ENCODE measurements around the gene LRRC71.

Gene LRRC71

DNA sequence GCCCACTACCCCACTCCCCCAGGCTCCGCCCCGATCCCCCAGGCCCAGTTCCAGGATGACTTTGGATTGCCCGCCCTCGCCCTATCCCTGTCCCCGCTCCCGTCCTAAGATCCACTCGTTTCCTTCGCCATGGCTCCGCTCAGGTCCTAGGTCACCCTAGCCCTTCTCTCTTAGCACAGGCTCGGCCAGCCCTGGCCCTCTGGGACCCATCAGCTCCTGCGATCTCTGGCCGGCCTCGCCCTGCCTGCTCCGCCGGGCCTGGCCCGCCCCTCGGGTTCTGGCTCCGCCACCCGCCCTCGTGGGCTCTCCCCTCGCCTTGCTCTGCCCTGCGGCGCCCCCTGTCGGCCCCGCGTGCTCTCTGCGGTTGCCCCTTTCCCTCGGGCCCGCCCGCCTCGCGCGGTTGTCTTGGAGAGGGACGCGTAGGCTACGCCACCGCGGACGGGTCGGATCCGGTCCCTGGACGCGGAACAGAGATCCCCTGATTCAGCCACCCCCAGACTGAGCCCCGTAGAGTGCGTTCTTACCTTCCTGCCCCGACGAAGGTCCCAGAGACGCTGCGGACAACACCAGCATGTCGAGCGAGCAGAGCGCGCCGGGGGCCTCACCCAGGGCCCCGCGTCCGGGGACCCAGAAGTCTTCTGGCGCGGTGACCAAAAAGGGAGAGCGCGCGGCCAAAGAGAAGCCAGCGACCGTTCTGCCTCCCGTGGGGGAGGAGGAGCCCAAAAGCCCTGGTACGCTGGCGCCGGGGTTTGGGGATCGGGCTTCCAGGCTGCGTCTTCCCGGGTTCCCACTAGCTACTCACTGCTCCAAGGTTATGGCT lies at the start of gene LRRC71:
Gene LRRC71, plus strand, starts transcription at position 400 of the 820 bp plus-strand sequence. Its CDS starts 172 bp downstream, at position 572.
- peak; percentile 66 to 77 for DNase-seq

DNA sequence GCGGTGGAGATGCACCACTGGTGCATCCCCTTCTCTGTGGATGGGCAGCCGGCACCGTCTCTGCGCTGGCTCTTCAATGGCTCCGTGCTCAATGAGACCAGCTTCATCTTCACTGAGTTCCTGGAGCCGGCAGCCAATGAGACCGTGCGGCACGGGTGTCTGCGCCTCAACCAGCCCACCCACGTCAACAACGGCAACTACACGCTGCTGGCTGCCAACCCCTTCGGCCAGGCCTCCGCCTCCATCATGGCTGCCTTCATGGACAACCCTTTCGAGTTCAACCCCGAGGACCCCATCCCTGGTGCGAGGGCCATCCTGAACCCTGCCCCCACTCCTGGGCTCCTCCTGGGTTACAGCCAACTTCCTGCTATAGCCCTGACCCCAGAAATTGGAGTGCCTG lies 46.8 kb upstream of the LRRC71 start:
- no peak for DNase-seq

DNA sequence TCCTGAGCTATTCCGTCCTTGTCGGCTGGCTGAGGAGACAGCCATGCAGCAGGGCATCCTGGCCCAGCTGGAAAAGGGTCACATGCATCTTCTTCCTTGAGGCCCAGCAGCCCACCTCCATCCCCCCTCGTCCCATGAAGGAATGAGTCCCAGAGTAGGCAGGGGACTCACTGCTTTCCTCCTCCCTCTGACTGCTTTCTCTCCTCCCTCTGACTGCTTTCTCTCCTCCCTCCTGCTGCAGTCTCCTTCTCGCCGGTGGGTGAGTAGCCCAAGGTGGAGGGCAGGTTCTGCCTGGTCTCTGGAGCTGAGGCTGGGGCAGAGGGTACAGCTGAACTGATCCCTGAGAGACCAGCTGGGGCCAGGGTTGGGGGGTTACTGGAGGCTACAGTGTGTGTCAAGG lies 46.3 kb upstream of the LRRC71 start:
- DNase-seq = no peak

DNA sequence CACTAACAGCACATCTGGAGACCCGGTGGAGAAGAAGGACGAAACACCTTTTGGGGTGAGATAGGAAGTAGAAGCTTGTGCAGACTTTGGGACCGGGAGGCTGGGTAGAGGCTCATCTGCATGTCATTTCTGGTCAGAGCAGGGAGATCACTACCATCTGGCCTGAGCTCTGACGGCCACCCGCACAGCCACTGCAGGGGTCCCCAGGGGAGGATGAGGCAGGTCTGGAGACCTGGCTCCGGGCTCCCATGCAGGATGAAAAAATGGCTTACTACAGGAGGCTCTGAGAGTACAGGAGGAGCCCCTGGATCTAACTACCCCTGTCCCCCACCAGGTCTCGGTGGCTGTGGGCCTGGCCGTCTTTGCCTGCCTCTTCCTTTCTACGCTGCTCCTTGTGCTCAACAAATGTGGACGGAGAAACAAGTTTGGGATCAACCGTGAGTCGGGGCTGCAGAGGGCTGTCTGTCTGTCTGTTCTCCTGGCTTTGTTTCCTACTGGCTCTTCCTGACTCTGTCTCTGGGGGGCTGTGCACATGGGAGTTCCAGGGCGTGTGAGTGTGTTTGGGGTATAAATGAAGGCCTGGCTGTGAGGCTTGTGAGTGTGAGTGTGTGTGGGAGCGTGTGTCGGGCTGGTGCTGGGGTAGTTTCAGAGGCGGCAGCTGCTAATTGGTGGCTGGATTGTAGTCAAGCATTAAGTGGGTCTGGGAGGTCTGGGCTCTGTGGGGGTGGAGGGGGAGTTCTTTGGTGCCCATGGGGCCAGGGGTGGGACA lies 45.7 kb upstream of the LRRC71 start:
- no peak for DNase-seq

DNA sequence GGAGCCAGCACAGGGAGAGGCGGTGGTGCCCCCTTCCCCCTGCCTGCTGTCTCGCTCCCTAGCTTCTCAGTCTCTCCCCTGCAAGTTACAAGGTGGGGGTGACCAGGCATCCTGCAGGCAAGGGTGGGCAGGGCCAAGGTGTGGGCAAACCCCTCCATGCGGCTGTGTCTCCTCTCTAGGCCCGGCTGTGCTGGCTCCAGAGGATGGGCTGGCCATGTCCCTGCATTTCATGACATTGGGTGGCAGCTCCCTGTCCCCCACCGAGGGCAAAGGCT lies 45.2 kb upstream of the LRRC71 start:
- no peak for DNase-seq

DNA sequence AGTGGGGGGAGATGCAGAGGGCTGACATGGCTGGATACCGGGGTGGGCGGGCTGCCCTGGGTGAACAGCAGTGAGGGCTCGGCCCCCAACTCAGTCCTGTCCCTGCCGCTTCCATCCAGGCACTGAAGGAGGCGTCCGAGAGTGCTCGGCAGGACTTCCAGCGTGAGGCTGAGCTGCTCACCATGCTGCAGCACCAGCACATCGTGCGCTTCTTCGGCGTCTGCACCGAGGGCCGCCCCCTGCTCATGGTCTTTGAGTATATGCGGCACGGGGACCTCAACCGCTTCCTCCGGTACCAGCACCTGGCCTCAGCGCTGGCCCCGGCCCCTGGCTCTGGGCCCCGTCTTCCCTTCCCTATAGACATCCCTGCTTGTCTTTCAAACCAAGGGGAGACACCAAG lies 44.2 kb upstream of the LRRC71 start:
- no peak for DNase-seq

DNA sequence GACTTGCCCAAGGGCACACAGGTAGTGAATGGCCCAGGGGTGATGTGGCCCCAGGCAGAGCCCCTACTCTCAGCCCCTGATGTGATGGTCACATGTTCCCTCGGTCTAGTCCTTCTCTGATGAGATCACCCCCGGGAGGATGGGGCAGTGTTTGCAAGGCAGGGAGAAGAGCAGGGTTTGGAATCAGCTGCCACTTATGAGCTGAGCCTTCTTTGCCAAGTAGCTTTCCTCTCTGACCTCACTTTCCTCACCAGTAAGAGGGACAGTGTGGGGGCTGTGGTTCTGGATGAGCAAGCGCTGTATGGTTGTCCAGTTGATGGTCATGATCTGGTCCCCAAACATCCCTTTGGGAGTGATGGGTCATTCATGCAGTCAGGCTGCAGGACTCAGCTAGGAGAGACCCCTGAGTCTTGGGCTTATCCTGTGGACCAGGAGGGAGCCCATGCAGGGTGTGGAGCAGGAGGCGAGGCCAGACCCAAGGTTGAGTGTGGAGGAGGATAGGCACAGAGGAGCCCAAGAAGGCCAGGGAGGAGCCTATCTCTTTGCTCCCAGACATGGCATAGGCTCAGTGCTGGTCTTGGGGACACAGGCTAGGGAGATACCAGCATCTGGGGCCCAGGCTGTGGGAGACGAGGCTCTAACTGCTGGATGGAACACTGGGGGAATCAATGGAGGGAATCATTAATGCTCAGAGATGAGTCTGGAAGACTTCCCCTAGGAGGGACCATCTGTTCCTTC lies 42.8 kb upstream of the LRRC71 start:
- no peak for DNase-seq

DNA sequence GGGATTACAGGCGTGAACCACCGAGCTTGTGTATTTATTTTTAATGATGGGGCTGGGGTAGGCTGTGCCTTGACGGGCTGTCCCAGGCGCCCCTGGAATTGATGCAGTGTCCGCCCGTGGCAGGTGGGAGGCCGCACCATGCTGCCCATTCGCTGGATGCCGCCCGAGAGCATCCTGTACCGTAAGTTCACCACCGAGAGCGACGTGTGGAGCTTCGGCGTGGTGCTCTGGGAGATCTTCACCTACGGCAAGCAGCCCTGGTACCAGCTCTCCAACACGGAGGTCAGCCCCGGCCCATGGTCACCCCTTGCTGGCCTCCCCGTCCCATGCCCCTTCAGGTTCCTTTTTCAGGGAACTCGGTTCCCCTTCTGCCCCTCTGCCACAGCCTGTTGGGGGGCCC lies 40.6 kb upstream of the LRRC71 start:
- no peak for DNase-seq

DNA sequence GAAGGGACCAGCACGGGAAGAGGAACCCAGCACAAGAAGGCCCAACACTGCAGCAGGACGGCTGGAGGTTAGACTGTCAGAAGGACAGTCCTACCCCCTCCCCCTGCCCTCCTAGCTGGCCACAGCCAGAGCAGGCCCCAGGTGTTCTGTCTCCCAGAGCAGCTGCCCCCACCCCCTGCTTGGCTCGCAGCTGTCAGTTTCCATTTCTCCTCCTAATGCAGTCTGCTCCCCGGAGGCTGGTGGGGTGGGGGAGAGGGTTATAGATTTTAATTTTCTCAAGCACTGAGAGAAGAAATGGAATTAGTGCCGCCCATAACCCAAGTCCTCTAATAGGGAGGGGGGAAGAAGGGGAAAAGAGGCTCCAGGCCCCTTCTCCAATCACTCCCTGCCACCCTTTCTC lies 40.0 kb upstream of the LRRC71 start:
- no peak for DNase-seq

DNA sequence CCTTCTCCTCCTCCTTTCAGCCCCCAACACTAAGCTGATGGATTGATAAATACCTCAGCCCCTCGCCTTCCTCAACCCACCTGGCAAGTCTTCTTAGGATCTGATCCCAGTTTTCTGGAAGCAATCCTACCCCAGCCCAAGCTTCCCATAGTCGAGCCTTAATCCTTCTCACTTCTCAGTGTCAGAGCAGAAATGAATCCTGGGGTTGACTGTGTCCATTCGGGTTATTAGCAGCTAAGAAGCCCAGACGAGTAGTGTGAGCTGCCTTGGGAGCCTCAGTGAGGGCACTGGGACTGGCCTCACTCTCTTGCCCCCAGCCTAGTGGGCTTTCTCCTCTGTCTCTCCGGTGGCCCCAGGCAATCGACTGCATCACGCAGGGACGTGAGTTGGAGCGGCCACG lies 39.3 kb upstream of the LRRC71 start:
- no peak for DNase-seq

DNA sequence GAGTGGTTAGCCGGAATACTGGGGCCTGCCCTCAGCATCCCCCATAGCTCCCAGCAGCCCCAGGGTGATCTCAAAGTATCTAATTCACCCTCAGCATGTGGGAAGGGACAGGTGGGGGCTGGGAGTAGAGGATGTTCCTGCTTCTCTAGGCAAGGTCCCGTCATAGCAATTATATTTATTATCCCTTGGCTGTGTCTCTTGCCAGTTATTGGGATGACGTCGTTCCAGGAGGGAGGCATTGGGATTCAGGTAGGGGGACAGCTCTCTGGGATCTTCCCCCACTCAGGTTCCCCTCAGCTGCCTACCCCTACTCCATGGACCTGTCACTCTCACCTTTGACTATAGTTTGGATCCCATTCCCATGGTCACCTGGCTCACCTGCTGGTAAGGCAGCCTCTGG lies 38.8 kb upstream of the LRRC71 start:
- DNase-seq = no peak

DNA sequence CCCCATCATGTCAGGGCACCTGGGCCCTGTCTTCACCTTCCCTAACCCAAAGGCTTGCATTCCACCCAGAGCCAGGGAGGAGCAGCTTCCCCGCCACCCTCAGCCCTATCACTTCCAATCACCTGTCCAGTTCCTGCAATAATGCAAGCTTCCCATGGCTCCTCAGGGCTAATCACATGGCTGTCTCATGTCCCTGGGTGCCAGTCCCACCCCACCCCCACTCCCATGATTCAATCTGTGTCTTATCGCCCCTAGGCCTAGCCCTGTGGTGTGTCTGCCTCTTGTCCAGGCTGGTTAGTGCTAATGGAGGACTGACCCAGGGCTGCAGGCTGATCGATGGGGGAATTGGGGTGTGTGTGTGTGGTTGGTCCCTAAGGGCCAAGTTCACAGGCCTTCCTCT lies 37.9 kb upstream of the LRRC71 start:
- DNase-seq = no peak

DNA sequence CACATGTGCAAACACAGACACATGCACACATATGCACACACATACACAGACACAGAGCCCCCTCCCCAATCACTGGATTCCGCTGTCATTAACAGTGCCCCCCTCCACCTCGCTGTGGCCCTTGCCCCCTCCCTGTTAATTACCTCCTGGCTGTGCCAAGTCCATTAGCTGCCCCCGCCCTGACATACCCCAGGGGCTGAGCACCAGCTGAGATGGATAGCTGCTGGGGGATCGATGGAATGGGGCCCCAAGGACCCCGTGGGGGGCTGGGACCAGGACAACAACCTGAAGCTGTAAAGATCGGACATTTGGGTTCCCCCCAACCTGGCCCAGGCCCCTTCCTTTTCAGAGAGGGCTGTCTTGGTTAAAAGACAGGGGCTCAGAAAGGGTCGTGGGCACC lies 36.5 kb upstream of the LRRC71 start:
- DNase-seq = no peak

DNA sequence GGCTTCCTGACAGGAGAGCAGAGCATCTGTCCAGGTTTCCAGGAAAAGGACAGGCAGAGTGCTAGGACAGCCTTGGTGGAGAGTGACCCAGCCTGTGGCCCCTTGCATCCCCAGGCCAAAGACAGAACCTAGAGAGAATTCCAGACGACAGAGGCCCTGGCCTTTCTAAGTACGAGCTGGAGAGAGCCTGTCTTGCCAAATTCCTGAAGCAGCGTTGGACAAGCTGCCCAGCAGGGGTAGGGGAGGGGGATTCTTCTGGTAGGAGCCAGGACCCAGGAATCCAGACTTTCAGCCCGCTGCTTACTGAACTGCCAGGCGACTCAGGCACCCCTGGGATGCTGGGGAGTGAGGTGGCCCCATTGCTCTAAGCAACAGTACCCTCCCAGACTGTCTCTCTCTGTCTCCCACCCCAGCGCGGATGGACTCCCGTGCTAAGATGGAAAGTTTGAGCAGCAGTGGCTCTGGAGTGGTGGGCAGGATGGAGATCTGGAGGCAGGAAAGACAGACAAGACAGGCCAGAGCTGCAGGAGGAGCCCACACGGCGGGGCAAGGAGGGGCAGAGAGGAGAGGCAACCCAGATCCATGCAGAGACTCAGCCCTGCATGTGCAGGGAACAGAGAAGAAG lies 35.8 kb upstream of the LRRC71 start:
- no peak for DNase-seq

DNA sequence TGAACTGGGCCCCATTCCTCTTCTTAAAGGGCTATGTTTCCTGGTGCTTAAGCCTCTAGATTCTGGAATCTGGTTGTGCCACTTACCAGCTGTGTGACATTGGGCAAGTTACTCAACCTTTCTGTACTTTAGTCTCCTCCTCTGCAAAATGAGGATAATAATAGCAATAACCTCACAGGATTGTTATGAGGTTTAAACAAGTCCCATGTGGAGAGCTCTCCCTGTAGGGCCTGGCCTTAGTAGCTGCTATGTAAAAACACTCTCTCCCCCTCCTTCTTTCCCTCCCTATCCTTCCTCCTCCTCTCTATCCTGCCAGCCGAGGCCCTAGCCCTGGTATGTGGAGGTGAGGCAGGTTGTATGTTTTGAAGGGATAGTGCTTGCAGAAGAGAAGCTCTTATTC lies 35.1 kb upstream of the LRRC71 start:
- DNase-seq = no peak

DNA sequence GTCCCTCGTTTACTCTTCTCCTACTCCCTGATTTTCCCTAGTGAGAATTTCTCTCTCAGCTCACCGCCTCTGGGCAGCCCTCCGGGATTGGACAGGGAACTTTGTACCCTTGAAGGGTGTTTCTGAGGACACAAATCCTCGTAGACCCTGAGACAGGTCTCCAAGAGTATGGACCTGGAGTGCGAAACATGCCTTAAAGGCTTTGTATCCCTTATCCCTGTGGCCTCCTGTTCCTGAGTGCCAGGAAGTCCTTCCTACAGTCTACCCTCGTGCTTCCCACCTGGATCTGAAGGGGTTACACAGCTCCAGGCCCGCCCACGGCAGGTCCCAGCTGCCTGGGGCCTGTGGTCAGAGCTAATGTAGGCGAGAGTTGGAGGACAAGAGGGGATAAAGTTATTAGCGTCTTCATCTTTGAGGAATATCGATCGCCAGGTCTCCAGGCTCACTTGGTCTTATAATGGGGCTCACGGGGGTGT lies 34.5 kb upstream of the LRRC71 start:
- DNase-seq = no peak

DNA sequence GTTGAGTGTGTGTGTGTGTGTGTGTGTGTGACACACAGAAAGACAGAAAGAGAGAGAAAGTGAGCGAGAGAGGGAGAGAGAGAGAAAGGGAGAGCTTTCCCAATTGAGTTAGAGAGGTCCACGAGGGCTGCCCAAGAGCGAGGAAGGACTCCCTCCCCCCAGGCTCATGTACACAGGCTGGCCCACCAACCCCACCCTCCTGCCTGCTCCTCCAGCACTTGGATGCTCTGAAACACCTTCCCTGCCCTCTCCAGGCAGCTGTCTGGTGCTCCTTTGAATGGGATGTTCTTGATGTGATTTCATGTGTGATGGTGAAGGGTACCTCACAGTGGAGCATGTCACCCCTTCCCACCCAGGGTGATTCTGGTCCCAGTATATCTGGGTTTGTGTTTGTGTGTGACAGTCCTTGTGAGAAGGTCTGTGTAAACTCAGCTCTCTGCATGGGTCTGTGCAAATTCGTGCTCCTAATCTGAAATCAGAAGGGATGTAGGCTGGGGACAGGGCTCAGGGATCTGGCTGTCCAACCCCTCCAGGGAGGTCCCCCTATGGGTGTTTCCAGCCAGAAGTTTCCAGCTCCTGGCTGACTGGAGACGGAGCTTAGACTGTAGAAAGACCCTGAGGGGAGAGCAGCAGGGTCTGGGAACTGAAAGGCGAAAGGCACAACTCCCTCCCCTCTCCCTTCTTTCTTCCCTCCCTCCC lies 33.7 kb upstream of the LRRC71 start:
- DNase-seq = no peak

DNA sequence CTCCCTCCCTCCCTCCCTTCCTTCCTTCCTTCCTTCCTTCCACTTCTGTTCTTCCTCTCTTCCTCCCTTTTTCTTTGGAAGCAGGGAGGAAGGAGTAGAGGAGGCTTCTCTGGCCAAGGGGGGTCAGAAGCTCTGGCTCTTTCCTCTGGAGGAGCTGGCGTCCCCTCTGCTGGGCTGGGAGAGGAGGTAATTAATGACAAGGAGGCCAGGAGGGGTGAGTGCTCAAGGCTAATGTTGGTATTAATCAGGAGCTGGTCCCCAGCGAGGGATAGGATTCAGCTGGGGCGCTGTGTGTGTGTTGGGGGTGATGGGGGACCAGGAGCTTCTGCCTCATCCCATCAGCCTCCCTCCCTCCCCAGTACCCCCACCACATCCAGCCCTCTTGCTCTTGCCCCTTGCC lies 33.1 kb upstream of the LRRC71 start:
- DNase-seq = no peak

DNA sequence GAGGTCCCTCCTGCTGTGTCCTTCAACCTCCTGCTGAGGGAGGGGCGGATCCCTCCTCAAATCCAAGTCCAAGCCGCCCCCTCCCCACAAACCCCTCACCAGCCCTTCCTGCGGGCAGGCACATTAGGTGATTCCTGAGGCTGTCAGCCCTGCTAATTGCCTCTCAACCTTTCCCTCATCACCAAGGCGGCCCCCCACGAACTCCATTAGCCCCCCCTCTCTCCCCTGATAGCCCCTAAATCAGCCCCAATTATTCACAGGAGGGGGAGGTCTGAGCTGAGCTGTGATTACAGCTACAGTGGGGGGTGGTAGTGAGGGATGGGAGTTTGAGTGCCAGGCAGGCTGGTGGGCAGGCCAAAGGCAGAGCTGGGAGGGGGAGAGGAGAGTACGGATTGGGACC lies 32.7 kb upstream of the LRRC71 start:
- no peak for DNase-seq

DNA sequence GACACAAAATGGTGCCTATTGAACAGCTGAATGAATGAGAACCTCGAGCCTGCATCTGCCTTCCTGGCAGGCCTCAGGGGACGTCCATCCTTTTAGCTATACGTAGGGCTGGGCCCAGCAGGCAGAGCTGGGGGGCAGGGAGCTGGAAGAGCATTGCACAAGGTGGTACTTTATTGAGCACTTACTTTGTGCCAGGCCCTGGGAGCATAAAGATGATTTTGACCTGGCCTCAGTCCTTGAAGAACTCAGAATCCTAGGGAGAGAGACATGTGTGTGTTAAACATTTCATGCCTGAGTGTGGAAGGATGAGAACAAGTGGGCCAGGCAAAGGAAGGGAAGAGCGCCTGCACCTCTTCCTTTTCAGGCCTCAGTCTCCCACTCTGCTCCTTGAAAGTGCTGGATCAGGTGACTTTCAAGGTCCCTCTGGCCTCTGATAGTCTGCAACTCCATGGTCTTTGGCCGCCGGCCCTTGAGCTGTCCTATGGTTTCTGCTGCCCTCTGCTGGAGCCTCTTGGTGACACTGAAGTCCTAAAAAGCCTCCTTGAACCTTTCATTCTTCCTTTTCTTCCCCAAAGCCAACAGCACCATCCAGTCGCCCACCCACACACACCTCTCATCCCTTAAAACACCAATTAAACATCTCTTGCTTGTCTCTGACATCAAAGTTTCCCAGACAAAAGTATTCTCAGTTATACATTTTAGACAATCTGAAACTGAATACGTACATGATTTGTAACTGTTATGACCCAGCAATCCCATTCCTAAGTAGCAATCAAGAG lies 30.4 kb upstream of the LRRC71 start:
- DNase-seq = peak; percentile 38 to 57

DNA sequence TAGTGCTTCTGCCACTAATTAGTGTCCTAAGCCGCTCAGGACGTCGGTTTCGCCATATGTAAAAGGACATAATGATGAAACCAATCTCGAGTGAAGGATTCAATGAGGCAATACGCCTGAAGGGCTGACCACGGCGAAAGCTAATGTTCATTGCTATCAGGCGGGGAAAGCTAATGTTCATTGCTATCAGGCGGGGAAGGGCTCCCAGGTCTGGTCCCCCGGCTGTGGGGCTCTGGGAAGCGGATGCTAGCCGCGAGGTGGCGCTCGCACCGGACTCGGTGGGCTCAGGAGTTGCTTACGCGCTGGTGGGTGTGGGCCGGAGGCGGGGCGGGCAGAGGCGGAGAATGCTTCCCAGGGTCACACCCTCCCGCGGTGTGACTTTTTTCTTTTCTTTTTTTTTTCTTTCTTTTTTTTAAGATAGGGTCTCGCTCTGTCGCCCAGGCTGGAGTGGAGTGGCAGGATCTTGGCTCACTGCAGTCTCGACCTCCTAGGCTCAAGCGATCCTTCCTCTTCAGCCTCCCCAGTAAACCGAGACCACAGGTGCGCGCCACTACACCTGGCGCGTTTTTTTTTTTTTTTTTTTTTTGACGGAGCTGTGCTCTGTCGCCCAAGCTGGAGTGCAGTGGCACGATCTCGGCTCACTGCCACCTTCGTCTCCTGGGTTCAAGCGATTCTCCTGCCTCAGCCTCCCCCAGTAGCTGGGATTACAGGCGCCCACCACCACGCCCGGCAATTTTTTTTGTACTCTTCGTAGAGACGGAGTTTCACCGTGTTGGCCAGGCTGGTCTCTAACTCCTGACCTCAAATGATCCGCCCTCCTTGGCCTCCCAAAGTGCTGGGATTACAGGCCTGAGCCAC lies 28.0 kb upstream of the LRRC71 start:
- peak; percentile 77 to 85 for DNase-seq
